ACHN (cell line): Measurements from ENCODE around the gene RNASE13.
A peak's percentile ranks its signal among the peaks of the same experiment; 100 is the strongest.
"Not testable (repeated sequence)": the region's sequence is repeated elsewhere in the genome, so short reads cannot be mapped to it uniquely, and the experiment has no call there.

ENCODE experiments used
- DNase-seq: peaks from one replicate; pipeline ENCODE4 v3.0.0-alpha.2; 2015
- in situ Hi-C: cut with HindIII; loops from 2 replicates; pipeline ENCODE4 v1.10.0; 2017; ENCODE audit warnings: low sequenced_read_pairs, low pct_ligation_motif_present, low pct_unique_long_range_greater_than_20kb

Gene RNASE13

GRCh38 chr14:21026274-21026987 lies 8.2 kb downstream of the RNASE13 start:
- DNase-seq = no peak
- in situ Hi-C loops = no loop called here

GRCh38 chr14:21025371-21026273 lies 9.0 kb downstream of the RNASE13 start:
- in situ Hi-C loops = no loop called here
- DNase-seq = no peak

- DNase-seq = peak; percentile 27
- in situ Hi-C loops = no loop called here
Measured at GRCh38 chr14:21024585-21025370, 9.8 kb downstream of the RNASE13 start, which contains the start of gene NDRG2. Gene NDRG2 (minus strand): TSS chr14:21025061. CDS start chr14:21023315, 1,746 bp downstream.

- in situ Hi-C loops = no loop called here
- DNase-seq = no peak
Measured at GRCh38 chr14:21023817-21024584, 10.6 kb downstream of the RNASE13 start.

- in situ Hi-C loops = no loop called here
Measured at GRCh38 chr14:21023174-21023573, 11.4 kb downstream of the RNASE13 start.

GRCh38 chr14:21022686-21023085 lies 11.9 kb downstream of the RNASE13 start:
- no peak for DNase-seq
- in situ Hi-C loops = no loop called here

More at GRCh38 chr14:21023174-21023573, 11.4 kb downstream of the RNASE13 start:
- no peak for DNase-seq

- in situ Hi-C loops = no loop called here
Measured at GRCh38 chr14:21020977-21021545, 13.5 kb downstream of the RNASE13 start.

GRCh38 chr14:21019366-21019765 lies 15.2 kb downstream of the RNASE13 start:
- in situ Hi-C loops = no loop called here
- DNase-seq = no peak

More at GRCh38 chr14:21020977-21021545, 13.5 kb downstream of the RNASE13 start:
- DNase-seq = no peak

- in situ Hi-C loops = no loop called here
- no peak for DNase-seq
Measured at GRCh38 chr14:21018781-21019180, 15.8 kb downstream of the RNASE13 start.

- in situ Hi-C loops = no loop called here
- no peak for DNase-seq
Measured at GRCh38 chr14:21018286-21018685, 16.3 kb downstream of the RNASE13 start.

- DNase-seq = no peak
- in situ Hi-C loops = no loop called here
Measured at GRCh38 chr14:21017528-21018245, 16.9 kb downstream of the RNASE13 start.

GRCh38 chr14:21016413-21017190 lies 18.0 kb downstream of the RNASE13 start:
- in situ Hi-C loops = no loop called here
- DNase-seq = no peak

GRCh38 chr14:21015312-21015711 lies 19.3 kb downstream of the RNASE13 start:
- DNase-seq = no peak
- in situ Hi-C loops = no loop called here

- peak; percentile 75 for DNase-seq
- in situ Hi-C loops = no loop called here
Measured at GRCh38 chr14:21014761-21015190, 19.8 kb downstream of the RNASE13 start.

- in situ Hi-C loops = no loop called here
- DNase-seq = no peak
Measured at GRCh38 chr14:21011136-21011535, 23.5 kb downstream of the RNASE13 start.

GRCh38 chr14:21009721-21010120 lies 24.9 kb downstream of the RNASE13 start:
- in situ Hi-C loops, DNase-seq: not testable (repeated sequence)
